ENCODE measurements around the gene LSM14B.

Gene LSM14B

DNA sequence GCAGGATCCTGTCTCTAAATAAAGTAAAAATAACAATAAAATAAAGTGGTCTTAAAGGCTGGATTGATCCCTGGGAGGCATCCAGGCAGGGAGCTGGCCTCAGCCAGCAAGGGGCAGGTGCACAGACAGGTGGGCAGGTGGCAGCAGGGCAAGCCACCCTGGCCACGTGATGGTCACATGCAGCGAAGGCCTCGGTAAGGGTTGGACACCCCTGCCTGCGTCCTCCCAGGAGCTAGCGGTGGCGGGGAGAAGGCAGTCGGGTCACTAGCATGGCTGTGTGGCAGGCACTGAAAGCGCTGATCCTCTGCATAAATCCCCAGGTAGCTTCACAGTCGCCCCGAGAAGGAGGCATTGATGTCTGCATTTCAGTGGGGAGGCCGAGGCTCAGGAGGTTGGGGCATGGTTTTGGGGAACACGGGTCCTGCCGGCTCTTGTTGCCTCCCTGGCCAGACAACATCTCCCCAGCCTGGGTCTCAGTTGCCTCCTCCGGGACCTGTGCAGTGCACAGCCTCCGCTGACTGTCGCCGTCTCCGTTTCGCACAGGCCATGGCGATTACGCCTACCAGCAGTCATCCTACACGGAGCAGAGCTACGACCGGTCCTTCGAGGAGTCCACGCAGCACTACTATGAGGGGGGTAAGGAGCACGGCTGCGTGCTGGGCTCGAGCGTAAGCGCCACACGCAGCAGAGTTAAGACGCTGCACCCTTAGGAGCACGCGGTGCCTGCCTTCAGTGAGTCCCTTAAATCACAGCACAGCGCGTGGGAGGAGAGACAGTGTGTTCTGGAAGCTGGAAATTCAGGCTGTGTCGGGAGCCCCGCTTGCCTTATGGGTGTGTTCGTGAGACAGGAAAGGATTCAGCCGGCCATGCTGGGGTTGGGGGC is 42.8 kb downstream of the LSM14B start:
- no peak for FAIRE-seq

DNA sequence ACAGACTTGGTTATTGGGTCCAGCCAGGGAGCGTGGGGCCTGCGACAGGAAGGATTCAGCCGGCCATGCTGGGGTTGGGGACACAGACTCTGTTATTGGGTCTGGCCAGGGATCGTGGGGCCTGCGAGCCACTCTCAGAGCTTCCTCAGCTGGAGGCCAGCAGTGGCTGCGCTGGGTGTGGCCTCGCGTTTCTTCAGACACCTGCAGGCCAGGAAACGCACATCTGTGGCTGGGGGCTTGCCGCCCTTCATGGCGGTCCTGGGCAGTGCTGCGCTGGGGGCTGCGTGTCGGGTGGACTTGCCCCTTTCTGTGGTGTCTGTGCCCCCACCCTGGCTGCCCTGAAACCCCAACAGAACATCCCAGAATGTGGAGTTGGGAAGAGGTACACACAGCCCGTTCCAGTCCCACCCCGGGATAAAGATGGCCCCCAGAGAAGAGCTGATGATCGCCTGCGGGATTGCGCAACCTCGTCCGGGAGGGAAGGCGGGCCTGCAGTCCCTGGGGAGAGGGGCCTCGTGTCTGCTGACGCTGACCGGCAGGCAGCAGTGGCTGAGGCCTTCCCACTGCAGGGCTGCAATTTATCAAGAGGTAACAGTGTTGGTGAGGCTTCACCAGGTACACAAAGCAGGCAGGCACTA is 43.6 kb downstream of the LSM14B start:
- no peak for FAIRE-seq

DNA sequence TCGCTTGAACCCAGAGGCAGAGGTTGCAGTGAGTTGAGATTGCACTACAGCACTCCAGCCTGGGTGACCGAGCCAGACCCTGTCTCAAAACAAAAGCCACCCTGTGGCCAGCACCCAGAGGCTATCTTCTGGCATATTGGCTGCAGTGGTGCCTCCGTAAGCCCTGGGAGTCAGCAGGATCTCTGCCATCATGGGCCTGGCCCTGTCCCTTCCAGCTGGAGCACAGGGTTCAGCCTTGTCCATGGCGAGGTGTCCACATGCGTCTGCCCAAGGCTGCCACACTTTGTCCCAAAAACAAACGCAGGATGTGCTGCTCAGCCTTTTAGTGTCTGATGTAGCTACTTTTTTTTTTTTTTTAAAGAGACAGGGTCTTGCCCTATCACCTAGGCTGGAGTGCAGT is 45.2 kb downstream of the LSM14B start:
- FAIRE-seq: no peak

DNA sequence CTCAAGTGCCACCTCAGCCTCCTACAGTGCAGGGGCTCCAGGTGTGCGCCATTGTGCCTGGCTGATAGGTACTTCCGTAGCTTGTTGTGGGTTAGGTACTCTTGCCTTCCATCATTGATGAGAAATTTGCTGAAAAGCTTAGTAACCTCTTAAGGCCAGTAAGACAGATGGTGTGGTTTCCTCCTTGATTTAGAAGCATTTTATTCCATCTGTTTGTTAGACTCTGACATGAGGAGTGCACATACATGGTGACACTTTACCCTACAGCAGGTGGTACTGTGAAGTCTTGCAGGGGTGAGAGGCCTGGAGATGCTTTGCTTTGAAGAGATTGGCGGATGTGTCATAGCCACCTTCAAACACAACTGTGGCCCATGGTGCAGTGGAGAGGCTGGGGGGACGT is 45.8 kb downstream of the LSM14B start:
- no peak for FAIRE-seq

DNA sequence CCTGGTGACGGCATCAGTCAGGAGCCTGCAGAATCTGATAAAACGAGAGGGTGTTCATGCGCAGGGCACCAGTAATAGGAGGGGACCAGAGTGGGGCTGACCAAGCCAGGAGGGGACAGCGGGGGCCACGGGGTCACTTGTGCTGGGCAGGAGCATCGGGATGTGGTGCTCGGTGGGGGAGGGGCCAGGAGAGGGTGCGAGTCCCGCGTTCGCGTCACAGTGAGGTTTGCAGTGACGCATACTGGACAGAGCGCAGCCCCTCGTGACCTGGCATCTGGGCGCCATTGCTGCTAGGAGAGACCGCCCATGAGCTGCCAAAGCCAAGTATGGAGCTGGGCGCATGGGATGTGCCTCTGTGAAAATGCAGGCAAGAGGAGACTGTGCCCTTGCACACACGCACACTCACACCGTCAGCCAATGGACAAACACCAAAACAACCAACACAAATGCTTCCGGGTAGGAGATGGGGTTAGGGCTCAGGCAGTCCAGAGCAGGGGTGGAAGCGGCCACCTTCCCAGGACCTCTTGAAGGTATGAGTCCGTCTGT is 46.7 kb downstream of the LSM14B start:
- no peak for FAIRE-seq

DNA sequence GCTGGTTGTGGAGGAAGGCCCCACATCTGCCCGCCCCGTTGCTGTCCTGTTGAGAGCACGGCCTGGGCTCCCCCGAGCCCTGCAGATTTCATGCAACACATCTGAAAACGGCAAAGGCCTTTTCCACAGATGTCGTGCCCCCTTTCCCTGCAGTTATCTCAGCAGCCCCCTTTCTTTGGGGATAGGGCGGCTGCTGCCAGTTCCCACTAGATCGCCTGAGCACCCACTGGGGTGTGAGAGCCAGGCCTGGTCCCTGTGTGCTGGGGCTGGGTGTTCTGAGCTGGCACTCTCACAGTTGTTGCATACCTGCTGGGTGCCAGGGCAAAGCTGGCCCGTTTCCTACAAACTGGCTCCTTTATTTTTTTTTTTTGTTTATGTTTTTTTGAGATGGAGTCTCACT is 48.3 kb downstream of the LSM14B start:
- no peak for FAIRE-seq

DNA sequence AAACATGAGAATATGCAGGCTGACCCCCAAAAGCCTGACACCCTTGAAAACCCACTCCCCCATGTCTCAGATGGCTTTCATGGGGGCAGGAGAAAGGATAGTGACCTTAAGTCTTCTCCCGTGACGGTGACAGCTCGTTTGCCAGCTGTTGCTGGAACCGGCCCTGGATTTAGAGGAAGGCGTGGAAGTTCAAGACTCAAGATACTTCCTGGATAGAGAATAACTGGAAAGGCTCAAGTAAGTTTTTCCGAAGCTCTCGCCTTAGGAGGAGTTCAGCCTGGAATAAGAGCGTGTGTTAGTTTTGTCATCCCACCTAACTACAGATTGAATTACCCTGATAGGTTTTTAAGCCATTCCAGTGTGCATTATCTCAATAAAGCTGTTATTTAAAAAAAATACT is 49.0 kb downstream of the LSM14B start:
- no peak for FAIRE-seq

DNA sequence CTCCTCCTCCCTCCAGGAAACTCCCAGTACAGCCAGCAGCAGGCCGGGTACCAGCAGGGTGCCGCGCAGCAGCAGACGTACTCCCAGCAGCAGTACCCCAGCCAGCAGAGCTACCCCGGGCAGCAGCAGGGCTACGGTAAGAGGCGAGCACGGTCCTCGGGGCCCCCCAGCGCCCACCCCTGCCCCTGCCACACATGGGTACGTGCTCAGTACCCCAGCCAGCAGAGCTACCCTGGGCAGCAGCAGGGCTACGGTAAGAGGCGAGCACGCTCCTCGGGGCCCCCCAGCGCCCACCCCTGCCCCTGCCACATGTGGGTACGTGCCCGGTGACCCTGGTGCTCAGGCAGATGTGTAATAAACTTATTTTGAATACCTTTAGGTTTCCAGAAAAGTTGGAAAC is 50.4 kb downstream of the LSM14B start:
- FAIRE-seq: no peak

DNA sequence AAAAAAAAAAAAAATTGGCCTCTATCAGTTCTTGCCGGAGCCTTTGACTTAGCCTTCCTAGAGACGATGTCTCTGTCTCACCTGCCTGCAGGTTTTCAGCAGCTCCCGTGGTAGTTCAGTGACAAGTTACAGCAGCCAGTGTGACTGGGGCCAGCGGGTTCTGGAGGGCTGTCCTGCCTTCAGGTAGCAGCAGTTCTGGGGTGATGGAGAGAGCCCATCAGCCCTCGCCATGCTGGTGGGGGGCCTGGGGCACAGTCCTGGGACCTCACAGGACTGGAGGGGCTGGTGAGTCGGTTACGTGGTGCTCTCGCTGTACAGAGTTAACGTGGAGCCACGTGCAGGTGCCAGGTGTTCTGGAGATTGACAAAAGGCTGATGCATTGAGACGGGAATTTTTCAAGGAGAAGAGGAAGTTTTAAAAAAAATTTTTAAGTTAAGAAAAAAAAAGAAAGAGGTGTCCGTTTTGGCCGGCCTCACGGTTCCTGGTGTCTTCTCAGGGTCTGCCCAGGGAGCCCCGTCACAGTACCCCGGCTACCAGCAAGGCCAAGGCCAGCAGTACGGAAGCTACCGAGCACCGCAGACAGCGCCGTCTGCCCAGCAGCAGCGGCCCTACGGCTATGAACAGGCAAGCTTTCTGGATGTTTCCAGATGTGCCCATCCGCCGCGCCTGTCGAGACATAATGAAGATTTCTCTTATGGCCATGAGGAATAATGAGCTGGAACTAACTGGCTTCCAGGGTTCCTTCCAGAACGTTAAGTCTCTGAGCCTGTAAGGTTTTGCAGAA is 51.9 kb downstream of the LSM14B start:
- FAIRE-seq: no peak

DNA sequence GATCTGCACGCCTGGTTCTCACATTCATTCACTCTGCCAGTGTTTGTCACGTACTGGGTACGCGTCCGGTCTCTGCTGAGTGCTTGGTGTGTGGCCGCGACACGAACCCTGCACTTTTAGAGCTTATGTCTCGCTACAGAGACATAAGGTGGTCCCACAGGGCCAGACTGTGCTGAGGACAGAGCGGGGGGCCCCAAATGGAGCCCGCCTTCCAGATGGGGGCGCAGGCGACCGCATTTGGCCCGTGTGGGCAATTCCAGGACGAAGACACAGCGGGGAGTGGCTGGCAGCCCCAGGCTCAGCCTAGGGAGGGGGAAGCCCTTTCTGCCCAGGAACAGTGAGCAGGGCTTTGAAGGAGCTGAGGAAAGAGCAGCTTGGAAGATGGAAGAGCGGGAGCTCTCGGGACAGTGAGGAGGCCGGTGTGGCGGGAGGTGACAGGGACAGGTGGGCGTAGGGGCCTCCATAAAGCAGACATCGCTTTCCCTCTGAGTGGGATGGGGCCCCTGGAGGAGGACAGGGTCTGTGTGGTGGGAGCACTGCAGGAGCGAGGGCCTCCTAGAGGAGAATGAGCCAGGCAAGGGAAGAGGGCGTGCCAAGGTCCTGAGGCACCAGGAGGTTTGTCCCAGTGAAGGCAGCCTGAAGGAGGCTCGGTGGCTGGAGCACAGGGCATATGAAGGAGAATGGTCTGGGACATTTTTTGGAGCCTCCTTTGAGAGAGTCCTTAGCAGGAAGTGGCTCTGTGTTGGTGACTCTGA is 52.8 kb downstream of the LSM14B start:
- no peak for FAIRE-seq

DNA sequence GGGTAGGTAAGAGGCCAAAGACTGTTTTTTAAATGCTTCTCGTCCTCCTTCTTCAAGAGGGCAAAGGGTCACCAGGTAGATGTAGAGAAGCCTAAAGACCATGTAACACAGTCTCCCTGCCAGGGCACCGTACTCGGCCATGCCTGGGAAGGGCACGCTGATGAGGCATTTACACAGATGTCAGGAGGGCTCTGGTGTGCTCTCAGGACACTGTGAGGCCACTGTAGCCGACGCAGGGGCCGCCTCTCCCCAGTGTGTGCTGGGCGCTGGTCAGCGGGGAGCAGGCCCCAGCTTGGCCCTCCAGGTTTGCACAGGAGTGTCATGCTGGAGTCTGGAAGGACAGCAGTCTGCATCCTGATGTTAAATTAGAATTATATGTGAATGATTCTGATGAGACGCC is 53.4 kb downstream of the LSM14B start:
- FAIRE-seq: no peak

DNA sequence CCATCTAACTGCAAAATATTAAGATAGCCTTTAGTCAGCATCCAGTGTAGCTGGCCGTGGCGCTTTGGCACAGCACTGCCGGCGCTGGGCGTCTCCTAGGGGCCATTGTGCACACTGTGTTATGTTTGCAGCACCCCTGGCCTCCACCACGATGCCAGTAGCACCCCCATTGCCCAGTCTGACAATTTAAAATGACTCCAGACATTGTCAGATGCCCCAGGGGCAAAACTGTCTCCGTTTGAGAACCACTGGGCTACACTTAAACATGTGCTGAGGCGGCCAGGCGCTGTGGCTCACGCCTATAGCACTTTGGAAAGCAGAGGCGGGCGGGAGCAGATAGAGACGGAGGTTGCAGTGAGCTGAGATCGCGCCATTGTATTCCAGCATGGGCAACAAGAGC is 54.6 kb downstream of the LSM14B start:
- FAIRE-seq: no peak

DNA sequence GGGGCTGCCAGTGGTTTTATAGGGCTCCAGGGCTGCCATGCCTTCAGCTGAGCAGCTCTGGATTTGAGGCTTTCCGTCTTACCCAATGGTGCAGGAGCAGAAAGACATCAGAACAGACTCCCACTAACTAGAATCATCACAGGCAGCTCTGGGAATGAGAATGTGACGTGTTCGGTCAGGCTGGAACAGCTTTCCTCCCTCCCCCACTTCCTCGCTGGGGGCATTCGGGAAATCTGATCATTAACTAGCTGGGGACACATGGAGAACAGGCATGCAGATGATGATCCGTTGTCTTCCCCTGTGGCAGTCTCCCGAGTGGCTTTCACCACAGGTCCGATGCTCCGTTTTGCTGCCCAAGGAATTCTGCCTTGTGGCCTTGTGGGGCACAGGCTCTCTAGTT is 55.0 kb downstream of the LSM14B start:
- FAIRE-seq: no peak

DNA sequence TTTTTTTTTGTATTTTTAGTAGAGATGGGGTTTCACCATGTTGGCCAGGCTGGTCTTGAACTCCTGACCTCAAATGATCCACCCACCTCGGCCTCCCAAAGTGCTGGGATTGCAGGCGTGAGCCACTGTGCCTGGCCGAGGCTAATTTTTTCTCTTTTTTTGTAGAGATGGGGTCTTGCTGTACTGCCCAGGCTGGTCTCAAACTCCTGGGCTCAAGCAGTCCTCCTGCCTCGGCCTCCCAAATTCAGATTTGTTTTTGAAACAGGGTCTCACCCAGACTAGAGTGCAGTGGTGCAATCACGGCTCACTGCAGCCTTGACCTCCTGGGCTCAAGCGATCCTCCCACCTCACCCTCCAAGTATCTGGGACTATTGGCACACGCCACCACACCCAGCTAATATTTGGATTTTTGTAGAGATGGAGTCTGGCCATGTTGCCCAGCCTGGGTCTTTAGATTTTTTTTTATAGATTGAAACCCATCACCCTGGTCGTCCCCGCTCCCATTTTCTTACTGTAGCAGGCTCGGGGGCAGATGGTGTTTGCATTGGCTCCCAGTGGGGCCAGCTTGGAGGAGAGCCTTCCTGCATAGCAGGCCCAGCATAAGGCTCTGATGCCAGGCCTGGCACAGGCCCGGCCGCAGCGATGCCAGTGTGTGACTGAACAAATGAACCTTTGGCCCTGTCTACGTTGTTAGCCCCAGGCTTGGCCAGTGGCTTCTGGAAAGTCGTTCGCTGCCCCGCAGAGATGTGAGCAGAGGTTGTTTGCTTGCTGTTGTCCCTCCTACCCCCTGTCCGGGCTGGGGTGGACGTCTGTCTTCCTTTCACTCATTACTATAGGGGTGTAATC is 56.3 kb downstream of the LSM14B start:
- no peak for FAIRE-seq

DNA sequence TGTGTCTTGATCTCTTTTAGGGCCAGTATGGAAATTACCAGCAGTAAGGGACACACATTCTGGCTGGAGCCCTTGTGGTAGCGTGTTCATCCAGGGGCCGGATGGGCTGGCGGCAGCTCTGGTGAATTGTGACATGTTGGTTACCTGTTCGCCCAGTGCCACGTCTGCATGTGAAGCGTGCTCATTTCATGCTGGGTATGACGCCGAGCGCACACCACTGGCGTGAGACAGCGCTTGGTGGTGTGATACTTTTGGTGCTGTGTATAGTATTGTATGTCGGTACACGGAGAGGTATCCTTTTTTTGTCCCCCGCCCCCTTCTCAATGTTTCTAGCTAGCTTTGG is 56.9 kb downstream of the LSM14B start:
- FAIRE-seq: no peak

DNA sequence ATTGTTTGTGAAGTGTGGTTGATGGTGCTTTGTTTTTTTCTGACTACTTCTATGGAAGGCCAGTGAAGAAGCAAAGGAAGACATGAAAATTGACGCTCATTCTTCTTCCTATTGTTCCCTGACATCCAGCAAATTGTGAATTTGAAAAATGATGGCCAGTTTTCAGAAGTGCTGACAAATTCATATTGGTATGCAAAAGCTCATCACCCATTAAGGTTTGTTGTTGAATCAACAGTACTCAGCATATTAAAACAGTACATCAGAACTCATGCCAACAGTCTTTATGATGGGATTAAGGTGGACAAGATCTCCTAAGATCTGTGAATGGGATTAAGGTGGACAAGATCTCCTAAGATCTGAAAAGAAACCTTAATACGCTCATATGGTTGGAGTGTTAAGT is 59.5 kb downstream of the LSM14B start:
- FAIRE-seq: no peak

DNA sequence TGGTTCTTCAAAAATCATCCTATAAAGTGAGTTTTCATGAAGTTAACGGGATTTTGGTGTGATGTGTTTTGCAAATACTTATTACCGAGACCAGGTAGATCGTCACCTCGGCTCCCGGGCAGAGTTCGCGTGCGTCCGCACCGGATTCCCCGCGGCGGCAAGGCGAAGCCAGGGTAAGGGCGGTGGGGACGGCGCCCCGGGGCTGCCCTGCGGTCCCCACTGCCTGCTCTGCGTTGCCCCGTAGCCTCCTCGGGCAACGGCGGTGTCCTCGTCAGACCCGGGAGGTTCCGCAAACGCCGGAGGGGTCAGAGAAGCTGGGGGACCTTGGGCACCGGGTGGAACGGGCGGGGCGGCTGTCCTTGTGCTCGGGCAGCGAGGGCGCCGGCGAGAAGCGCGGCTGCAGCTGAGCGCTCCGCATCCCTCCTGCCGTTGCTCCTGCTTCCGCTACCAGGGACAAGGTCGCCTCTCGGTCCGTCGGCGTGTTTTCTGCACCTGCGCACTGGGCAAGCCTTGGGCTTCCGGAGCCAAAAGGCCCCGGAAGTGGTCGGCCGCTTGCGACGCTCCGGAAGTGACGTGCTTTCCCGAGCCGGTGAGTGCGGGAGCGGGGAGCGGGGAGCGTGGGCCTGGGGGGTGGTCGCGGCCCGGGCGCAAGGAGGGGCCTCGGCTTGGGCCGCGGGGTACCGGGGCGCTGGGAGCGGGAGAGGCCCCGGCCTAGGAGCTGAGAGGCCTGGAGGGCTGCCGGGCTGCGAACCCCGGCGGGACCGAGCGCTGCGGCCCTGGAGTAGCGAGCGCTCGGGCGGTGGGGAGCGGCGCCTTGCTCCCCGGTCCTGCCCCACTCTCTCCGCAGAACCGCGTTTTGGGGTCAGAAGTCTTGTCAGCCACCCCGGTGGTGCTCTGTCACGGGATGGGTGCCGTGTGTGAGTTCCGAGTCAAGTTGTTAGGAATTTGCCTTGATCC is 60.5 kb downstream of the LSM14B start, which contains the start of gene MTG2:
TSS of gene MTG2 (plus strand) at position 560 of the 957 bp plus-strand sequence. CDS start 10,393 bp downstream, outside the sequence.
- FAIRE-seq: no peak

DNA sequence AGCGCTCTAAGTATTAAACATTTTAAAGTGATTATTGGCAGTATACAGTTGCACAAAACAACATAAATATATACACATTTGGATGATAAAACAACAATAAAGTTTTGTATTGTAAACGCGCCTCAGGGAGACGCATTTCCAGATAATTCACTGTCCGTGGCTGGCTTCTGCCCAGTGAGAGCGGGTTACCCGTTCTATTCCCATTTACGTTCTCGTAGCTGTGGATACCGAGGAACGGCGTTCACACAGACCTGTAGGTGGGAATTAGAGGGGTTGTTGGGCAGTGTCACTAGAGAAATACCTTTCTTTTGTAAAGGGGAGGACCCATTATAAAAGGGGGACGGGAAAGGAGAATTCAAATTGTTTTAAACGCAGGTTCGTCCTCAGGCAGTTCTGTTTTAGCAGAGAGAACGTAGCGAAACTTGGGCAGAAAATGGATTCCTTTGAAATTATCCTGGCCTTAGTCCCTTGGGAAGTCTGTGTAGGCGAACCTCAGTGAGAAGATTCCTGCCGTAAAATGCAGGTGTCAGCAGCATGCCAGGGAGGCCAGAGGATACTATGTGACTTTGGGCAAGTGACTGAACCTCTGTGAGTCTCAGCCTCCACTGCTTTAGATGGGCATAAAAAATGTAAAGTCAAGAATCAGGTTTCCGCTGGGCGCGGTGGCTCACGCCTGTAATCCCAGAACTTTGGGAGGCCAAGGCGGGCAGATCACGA is 61.3 kb downstream of the LSM14B start:
- no peak for FAIRE-seq
